CD4-positive, alpha-beta T cell treated with Interleukin-4 for 4 hours (primary cell): ENCODE results near the gene TJAP1.

Experiments
- DNase-seq: peaks from one replicate; pipeline ENCODE4 v3.0.0-alpha.2; 2020

Gene TJAP1

GRCh38 chr6:43541774-43542471 lies 64.6 kb downstream of the TJAP1 start:
- no peak for DNase-seq

GRCh38 chr6:43544461-43544860 lies 67.1 kb downstream of the TJAP1 start:
- DNase-seq = peak; percentile 10

- DNase-seq = no peak
Measured at GRCh38 chr6:43547222-43547621, 69.9 kb downstream of the TJAP1 start.
